Spleen (tissue), 11 donors: ENCODE results near the gene OGFR. TPM values are rescaled to one million over a fixed set of nuclear protein-coding genes. Genes with fewer than 3 reads are reported as not detected.

Experiments used
- DNase-seq: peaks from one replicate; pipeline ENCODE4 v3.0.0-alpha.2; 2020
- H3K27ac ChIP-seq, 8 donors: fragments of 200-600 bp; sonication (generic) in 7 of 8; 1 replicate in 4 of 8; 2 replicates in 4 of 8; pipeline versions ENCODE4 v1.5.0 to v1.8.0; 2016 to 2021; ENCODE audit warnings: inconsistent platforms in 4 of 8, mild to moderate bottlenecking in 4 of 8, moderate library complexity in 1 of 8
- H3K27me3 ChIP-seq, 7 donors: fragments of 200-600 bp; sonication (generic) in 6 of 7; replicated peaks in 1 of 7; 1 replicate in 4 of 7; 2 replicates in 3 of 7; pipeline versions ENCODE4 v1.5.0 to v1.8.0; 2016 to 2021; ENCODE audit warnings: inconsistent platforms in 3 of 7, mild to moderate bottlenecking in 1 of 7
- H3K36me3 ChIP-seq, 6 donors: fragments of 200-600 bp; sonication (generic) in 5 of 6; 1 replicate in 4 of 6; 2 replicates in 2 of 6; pipeline versions ENCODE4 v1.5.0 to v1.8.0; 2016 to 2021; ENCODE audit warnings: inconsistent platforms in 2 of 6
- H3K4me1 ChIP-seq, 6 donors: fragments of 200-600 bp; sonication (generic) in 5 of 6; 1 replicate in 3 of 6; 2 replicates in 3 of 6; pipeline versions ENCODE4 v1.5.0 to v1.8.0; 2016 to 2021; ENCODE audit warnings: inconsistent platforms in 3 of 6
- H3K4me3 ChIP-seq, 8 donors: fragments of 200-600 bp; sonication (generic) in 7 of 8; 1 replicate in 4 of 8; 2 replicates in 4 of 8; pipeline versions ENCODE4 v1.5.0 to v1.8.0; 2016 to 2021; ENCODE audit warnings: inconsistent platforms in 4 of 8, mild to moderate bottlenecking in 4 of 8, moderate library complexity in 2 of 8
- H3K9me3 ChIP-seq, 8 donors: fragments of 200-600 bp; sonication (generic) in 7 of 8; 1 replicate in 4 of 8; 2 replicates in 4 of 8; pipeline versions ENCODE4 v1.5.0 to v1.8.0; 2016 to 2021; ENCODE audit warnings: inconsistent platforms in 4 of 8
- CTCF ChIP-seq, 11 experiments: fragments of 200-600 bp in 7 of 11; fragments of 450-650 bp in 4 of 11; sonication (generic) in 4 of 11; IDR thresholded peaks in 8 of 11; conservative IDR thresholded peaks in 3 of 11; 1 replicate in 7 of 11; 2 replicates in 4 of 11; pipeline versions ENCODE4 v1.4.0 to v1.8.0; 2016 to 2021; ENCODE audit warnings: antibody characterized with exemption in 11 of 11, inconsistent platforms in 4 of 11, mild to moderate bottlenecking in 1 of 11
- POLR2A ChIP-seq, 3 donors: fragments of 450-650 bp; IDR thresholded peaks; one replicate each; pipeline ENCODE4 v1.5.1; 2017; ENCODE audit warnings: antibody characterized with exemption in 3 of 3, mild to moderate bottlenecking in 1 of 3
- POLR2AphosphoS5 ChIP-seq, 3 donors: sonication (generic); formaldehyde crosslinking; IDR thresholded peaks; one replicate each; pipeline ENCODE4 v1.5.1; 2017; ENCODE audit warnings: antibody characterized with exemption in 3 of 3
- WGBS, 5 donors: extraction: QIAGEN DNeasy Blood & Tissue Kit in 3 of 5; methylation state at CpG; one replicate each; pipeline versions ENCODE4 v1.1.5 to v1.1.7; 2013 to 2018; 5-methylcytosine and 5-hydroxymethylcytosine counted together
- intact Hi-C: fragments of 100-400 bp; cut with DNase I; formaldehyde crosslinking; loops from one replicate; pipeline ENCODE4 v1.15.0; 2023; ENCODE audit warnings: low total_unique reads
- polyA plus RNA-seq, 3 donors: library from polyadenylated mRNA; stranded (reverse); fragments of 200-250 nt; gene quantifications; one replicate each; pipeline ENCODE4 v1.2.1, GENCODE V29; 2013
- total RNA-seq, 7 donors: library from RNA; depleted of rRNA in 3 of 7; stranded (reverse); fragments of >200 nt in 3 of 7; fragmentation: NEBNext Ultra II Directional in 4 of 7; extraction: Animal tissue kit (Norgen Biotek cat#: 25700) in 4 of 7; gene quantifications; one replicate each; pipeline versions ENCODE4 v1.1.0 to v1.2.1, GENCODE V29; 2016 to 2021
- donor health status: healthy with polysubstance abuse.
- donor health status: DM: no; HTN: no; CAD: no; lungs with moderate emphysema.
- donor health status: DM: no; HTN: no; CAD: no.
- donor health status: Bipolar disorder and iron deficiency.
- donor health status: healthy.
- donor health status: DM: no; HTN: no; CAD: no.
- donor health status: DM: yes; HTN: yes; CAD: no.

The OGFR gene
- total and polyA plus RNA-seq, 10 donors = 46.0 to 127 (median 78.2) TPM

- 83 to 96% (median 96%) methylated on average over 3 to 5 of the region's 5 CpGs for WGBS, 5 donors
- peaks cover 0 to 69% (median 18%) of the 10 kb centered on the region in 6 donors for H3K36me3 ChIP-seq
- no peaks in the 10 kb centered on the region for H3K9me3 ChIP-seq
Observed at GRCh38 chr20:62855120-62855519, 50.5 kb downstream of the OGFR start.

GRCh38 chr20:62856931-62857619, 52.4 kb downstream of the OGFR start:
- Histone ChIP-seq H3K4me1 (peaks cover 7 to 23% (median 15%) of the 10 kb centered on the region in 6 donors), H3K9me3 (no peaks in the 10 kb centered on the region), H3K4me3 (no peak overlapping the region), H3K36me3 (peaks cover 0 to 54% (median 17%) of the 10 kb centered on the region in 6 donors), H3K27me3 (peaks cover 0 to 7% (median 0%) of the 10 kb centered on the region in 7 donors), H3K27ac (no peak overlapping the region)
- intact Hi-C loops = no loop called here
- TF ChIP-seq POLR2A (IDR thresholded peaks at IDR 0.05) = no peak
- no peak for TF ChIP-seq POLR2AphosphoS5 (IDR thresholded peaks at IDR 0.05)
- TF ChIP-seq CTCF (IDR thresholded peaks at IDR 0.05 in 8 of 11, conservative IDR thresholded peaks at IDR 0.05 in 3 of 11) = no peak
- no peak for DNase-seq
- WGBS, 5 donors = 87 to 93% (median 93%) methylated on average over 24 to 25 of the region's 25 CpGs

More at GRCh38 chr20:62855120-62855519, 50.5 kb downstream of the OGFR start:
- Histone ChIP-seq H3K4me1 (peaks cover under 1 to 14% (median 5%) of the 10 kb centered on the region in 6 donors), H3K4me3 (no peak overlapping the region), H3K27ac (no peak overlapping the region), H3K27me3 (no peaks in the 10 kb centered on the region)
- intact Hi-C loops = no loop called here
- no peak for TF ChIP-seq CTCF (IDR thresholded peaks at IDR 0.05 in 8 of 11, conservative IDR thresholded peaks at IDR 0.05 in 3 of 11)
- TF ChIP-seq POLR2A (IDR thresholded peaks at IDR 0.05) = no peak
- no peak for TF ChIP-seq POLR2AphosphoS5 (IDR thresholded peaks at IDR 0.05)
- no peak for DNase-seq

GRCh38 chr20:62858058-62858830, 53.6 kb downstream of the OGFR start:
- no peak for DNase-seq
- intact Hi-C loops = no loop called here
- H3K4me3 ChIP-seq = no peak overlapping the region
- no peak overlapping the region for H3K27ac ChIP-seq
- no peaks in the 10 kb centered on the region for H3K9me3 ChIP-seq
- TF ChIP-seq POLR2A (IDR thresholded peaks at IDR 0.05) (no peak), POLR2AphosphoS5 (IDR thresholded peaks at IDR 0.05) (no peak), CTCF (IDR thresholded peaks at IDR 0.05 in 8 of 11, conservative IDR thresholded peaks at IDR 0.05 in 3 of 11) (no peak)
- peaks cover 0 to 42% (median 15%) of the 10 kb centered on the region in 6 donors for H3K36me3 ChIP-seq
- WGBS, 5 donors = 76 to 90% (median 79%) methylated on average over 19 to 21 of the region's 23 CpGs
- peaks cover 0 to 7% (median 0%) of the 10 kb centered on the region in 7 donors for H3K27me3 ChIP-seq
- H3K4me1 ChIP-seq = peaks cover 7 to 32% (median 19%) of the 10 kb centered on the region in 6 donors

GRCh38 chr20:62859721-62860120, 55.1 kb downstream of the OGFR start:
- H3K27me3 ChIP-seq = peaks cover 0 to 7% (median 0%) of the 10 kb centered on the region in 7 donors
- peak overlapping the region in 1 of 8 donors; percentile 82 for H3K4me3 ChIP-seq
- H3K36me3 ChIP-seq = peaks cover 0 to 27% (median 10%) of the 10 kb centered on the region in 6 donors
- intact Hi-C loops = no loop called here
- 93 to 95% (median 94%) methylated on average over 12 of the region's 12 CpGs for WGBS, 5 donors
- TF ChIP-seq POLR2AphosphoS5 (IDR thresholded peaks at IDR 0.05) (no peak), POLR2A (IDR thresholded peaks at IDR 0.05) (no peak), CTCF (IDR thresholded peaks at IDR 0.05 in 8 of 11, conservative IDR thresholded peaks at IDR 0.05 in 3 of 11) (no peak)
- no peaks in the 10 kb centered on the region for H3K9me3 ChIP-seq
- no peak for DNase-seq
- H3K4me1 ChIP-seq = peaks cover 7 to 32% (median 19%) of the 10 kb centered on the region in 6 donors
- H3K27ac ChIP-seq = no peak overlapping the region
